SK-N-SH (cell line): Measurements from ENCODE around the gene IGF1R. TPM values are rescaled to one million over a fixed set of nuclear protein-coding genes. Genes with fewer than 3 reads are reported as not detected.

Experiments used
- CTCF ChIA-PET: fragments of 300-600, 350-600 bp; formaldehyde crosslinking; extraction: SDS; loops from one replicate; lab custom pipeline; 2021; lab: Yijun Ruan, JAX
- POLR2A ChIA-PET: fragments of 350-600 bp; sonication (Branson Sonifier 250); formaldehyde crosslinking; extraction: SDS; loops from one replicate; lab custom pipeline; 2020; ENCODE audit warnings: antibody characterized with exemption, inconsistent platforms; lab: Yijun Ruan, JAX
- DNase-seq: peaks from one replicate; pipeline ENCODE4 v3.0.0; 2012
- H2AFZ ChIP-seq: fragments of 200-600 bp; sonication (generic); 2 replicates; pipeline ENCODE4 v1.8.1; 2016; ENCODE audit warnings: antibody characterized with exemption, mild to moderate bottlenecking, low read depth
- H3F3A ChIP-seq: fragments of 200-600 bp; sonication (generic); replicated peaks from 2 replicates; pipeline ENCODE3; 2016; ENCODE audit warnings: antibody characterized with exemption, mild to moderate bottlenecking; ENCODE audit not compliant: insufficient read depth
- H3K27ac ChIP-seq, 2 experiments: fragments of 200-500 bp in 1 of 2; fragments of 200-600 bp in 1 of 2; sonication (Bioruptor generic) in 1 of 2; sonication (generic), shearing (Covaris generic) in 1 of 2; 2 replicates each; pipeline versions ENCODE4 v1.5.1 to v1.6.1; 2014 to 2016; ENCODE audit warnings: low read depth in 2 of 2, inconsistent platforms in 1 of 2, low read length in 1 of 2, mild to moderate bottlenecking in 1 of 2, mixed read lengths in 1 of 2
- H3K27me3 ChIP-seq: fragments of 200-600 bp; sonication (generic), shearing (Covaris generic); 2 replicates; pipeline ENCODE4 v1.6.1; 2016; ENCODE audit warnings: mixed run types; ENCODE audit not compliant: insufficient read depth
- H3K36me3 ChIP-seq, 2 experiments: fragments of 200-500 bp in 1 of 2; fragments of 200-600 bp in 1 of 2; sonication (Bioruptor generic) in 1 of 2; sonication (generic) in 1 of 2; replicated peaks in 1 of 2; 2 replicates each; pipeline versions ENCODE3 to v1.5.1; 2014 to 2016; ENCODE audit warnings: low read length in 1 of 2, mild to moderate bottlenecking in 1 of 2; ENCODE audit not compliant: insufficient read depth in 2 of 2, control insufficient read depth in 1 of 2
- H3K4me1 ChIP-seq, 2 experiments: fragments of 200-500 bp in 1 of 2; fragments of 200-600 bp in 1 of 2; sonication (Bioruptor generic) in 1 of 2; sonication (generic), shearing (Covaris generic) in 1 of 2; 2 replicates each; pipeline versions ENCODE4 v1.5.1 to v1.6.1; 2014 to 2016; ENCODE audit warnings: low read depth in 1 of 2, low read length in 1 of 2, mixed run types in 1 of 2; ENCODE audit not compliant: insufficient read depth in 2 of 2, control insufficient read depth in 1 of 2
- H3K4me2 ChIP-seq: fragments of 200-600 bp; sonication (generic), shearing (Covaris generic); 2 replicates; pipeline ENCODE4 v1.6.1; 2017; ENCODE audit warnings: mixed run types
- H3K4me3 ChIP-seq, 2 experiments: fragments of 200-500 bp in 1 of 2; fragments of 200-600 bp in 1 of 2; sonication (Bioruptor generic) in 1 of 2; sonication (generic), shearing (Covaris generic) in 1 of 2; 2 replicates each; pipeline versions ENCODE4 v1.5.1 to v1.8.1; 2014 to 2016; ENCODE audit warnings: low read depth in 2 of 2, inconsistent platforms in 1 of 2, low read length in 1 of 2, mild to moderate bottlenecking in 1 of 2, mixed read lengths in 1 of 2, moderate library complexity in 1 of 2
- H3K79me2 ChIP-seq: fragments of 200-600 bp; sonication (generic); 2 replicates; pipeline ENCODE4 v1.8.1; 2017; ENCODE audit warnings: mild to moderate bottlenecking; ENCODE audit not compliant: insufficient read depth
- H3K9ac ChIP-seq: fragments of 200-600 bp; sonication (generic); 2 replicates; pipeline ENCODE4 v1.6.1; 2017; ENCODE audit warnings: mixed run types
- H3K9me2 ChIP-seq: fragments of 200-600 bp; sonication (generic); 2 replicates; pipeline ENCODE4 v1.6.1; 2017; ENCODE audit warnings: mixed run types
- H3K9me3 ChIP-seq: fragments of 200-600 bp; sonication (generic); 2 replicates; pipeline ENCODE4 v1.6.1; 2017; ENCODE audit warnings: mixed run types, mild to moderate bottlenecking, moderate library complexity
- H4K20me1 ChIP-seq: fragments of 200-600 bp; sonication (generic); 2 replicates; pipeline ENCODE4 v1.6.1; 2017; ENCODE audit warnings: mild to moderate bottlenecking, mixed run types; ENCODE audit not compliant: insufficient read depth
- CHD2 ChIP-seq: fragments of 150-350 bp; IDR thresholded peaks from 2 replicates; pipeline ENCODE4 v1.6.1; 2018; ENCODE audit warnings: low read length; ENCODE audit not compliant: partially characterized antibody
- ELF1 ChIP-seq: IDR thresholded peaks from 2 replicates; pipeline ENCODE4 v1.4.0; 2012
- EZH2phosphoT487 ChIP-seq: fragments of 200-600 bp; sonication (generic); IDR thresholded peaks from 2 replicates; pipeline ENCODE4 v1.6.1; 2017; ENCODE audit warnings: low read depth, mixed run types, mild to moderate bottlenecking, antibody characterized with exemption, moderate library complexity, borderline replicate concordance
- FOSL2 ChIP-seq: IDR thresholded peaks from 2 replicates; pipeline ENCODE4 v1.4.0; 2012; ENCODE audit warnings: low read depth, mild to moderate bottlenecking, moderate library complexity, borderline replicate concordance
- FOXM1 ChIP-seq: IDR thresholded peaks from 2 replicates; pipeline ENCODE4 v1.4.0; 2012; ENCODE audit warnings: low read depth, mild to moderate bottlenecking
- GABPA ChIP-seq: IDR thresholded peaks from 2 replicates; pipeline ENCODE4 v1.4.0; 2012; ENCODE audit warnings: low read depth, mild to moderate bottlenecking
- GATA2 ChIP-seq: sonication (generic); formaldehyde crosslinking; IDR thresholded peaks from 2 replicates; pipeline ENCODE4 v1.5.0; 2020; ENCODE audit warnings: mild to moderate bottlenecking, missing genetic modification reagents
- MEF2A ChIP-seq: IDR thresholded peaks from 2 replicates; pipeline ENCODE4 v1.4.0; 2012; ENCODE audit warnings: low read depth, borderline replicate concordance
- NRF1 ChIP-seq: IDR thresholded peaks from 2 replicates; pipeline ENCODE4 v1.6.1; 2012; ENCODE audit warnings: low read depth, mild to moderate bottlenecking, low read length
- RCOR1 ChIP-seq: fragments of 150-350 bp; IDR thresholded peaks from 2 replicates; pipeline ENCODE4 v1.6.1; 2017; ENCODE audit warnings: antibody characterized with exemption, low read length
- REST ChIP-seq: IDR thresholded peaks from 2 replicates; pipeline ENCODE4 v1.6.1; 2012; ENCODE audit warnings: mild to moderate bottlenecking, low read depth, low read length, moderate library complexity
- SMC3 ChIP-seq: IDR thresholded peaks from 2 replicates; pipeline ENCODE4 v1.6.1; 2012; ENCODE audit warnings: low read depth, low read length, improper control_type of control experiment
- TAF1 ChIP-seq: IDR thresholded peaks from 2 replicates; pipeline ENCODE4 v1.6.1; 2012; ENCODE audit warnings: low read depth, mild to moderate bottlenecking, low read length, moderate library complexity, borderline replicate concordance
- TCF12 ChIP-seq: IDR thresholded peaks from 2 replicates; pipeline ENCODE4 v1.4.0; 2012
- TEAD4 ChIP-seq: IDR thresholded peaks from 2 replicates; pipeline ENCODE4 v1.4.0; 2012; ENCODE audit warnings: mild to moderate bottlenecking, borderline replicate concordance; ENCODE audit not compliant: insufficient read depth
- USF1 ChIP-seq: IDR thresholded peaks from 2 replicates; pipeline ENCODE4 v1.4.0; 2012; ENCODE audit warnings: low read depth, borderline replicate concordance
- WGBS: methylation state at CpG from one replicate; pipeline ENCODE4 v1.1.6; 2017; ENCODE audit warnings: low lambda C conversion rate; 5-methylcytosine and 5-hydroxymethylcytosine counted together
- polyA plus RNA-seq, 3 experiments: library from polyadenylated mRNA; depleted of rRNA; stranded (reverse); fragments of >200 nt; gene quantifications; 2 replicates each; pipeline ENCODE4 v1.2.3, GENCODE V29; 2012
- TF ChIP-seq, protein P1 (sequence below): IDR thresholded peaks from 2 replicates; pipeline ENCODE4 v1.4.0; 2012; ENCODE audit warnings: low read depth, borderline replicate concordance
- TF ChIP-seq, protein P2 (sequence below): fragments of 150-350 bp; IDR thresholded peaks from 2 replicates; pipeline ENCODE4 v1.6.1; 2017; ENCODE audit warnings: antibody characterized with exemption, low read length, low read depth, borderline replicate concordance

Gene IGF1R
- polyA plus RNA-seq, 1 of the 3 experiments (the other 2 are of a cell fraction): 9.5 TPM

DNA sequence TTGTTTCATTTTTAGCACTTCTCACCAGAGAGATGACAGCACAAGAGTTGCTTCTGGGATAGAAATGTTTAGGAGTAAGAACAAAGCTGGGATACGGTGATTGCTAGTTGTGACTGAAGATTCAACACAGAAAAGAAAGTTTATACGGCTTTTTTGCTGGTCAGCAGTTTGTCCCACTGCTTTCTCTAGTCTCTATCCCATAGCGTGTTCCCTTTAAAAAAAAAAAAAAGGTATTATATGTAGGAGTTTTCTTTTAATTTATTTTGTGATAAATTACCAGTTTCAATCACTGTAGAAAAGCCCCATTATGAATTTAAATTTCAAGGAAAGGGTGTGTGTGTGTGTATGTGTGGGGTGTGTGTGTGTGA lies 311.3 kb downstream of the IGF1R start:
- peaks cover 11% of the 10 kb centered on the region for H3F3A ChIP-seq
- H3K79me2 ChIP-seq: no peaks in the 10 kb centered on the region
- H3K9ac ChIP-seq: no peak overlapping the region
- 97% methylated on average over 3 of the region's 3 CpGs for WGBS
- no peaks in the 10 kb centered on the region for H4K20me1 ChIP-seq
- no peaks in the 10 kb centered on the region for H3K27me3 ChIP-seq
- H3K36me3 ChIP-seq: peaks cover 25 to 37% of the 10 kb centered on the region in 2 experiments
- TF ChIP-seq GATA2 (CRISPR knock-in tag): no peak
- no peak for TF ChIP-seq ELF1
- TF ChIP-seq REST: no peak
- TF ChIP-seq, protein P1, sequence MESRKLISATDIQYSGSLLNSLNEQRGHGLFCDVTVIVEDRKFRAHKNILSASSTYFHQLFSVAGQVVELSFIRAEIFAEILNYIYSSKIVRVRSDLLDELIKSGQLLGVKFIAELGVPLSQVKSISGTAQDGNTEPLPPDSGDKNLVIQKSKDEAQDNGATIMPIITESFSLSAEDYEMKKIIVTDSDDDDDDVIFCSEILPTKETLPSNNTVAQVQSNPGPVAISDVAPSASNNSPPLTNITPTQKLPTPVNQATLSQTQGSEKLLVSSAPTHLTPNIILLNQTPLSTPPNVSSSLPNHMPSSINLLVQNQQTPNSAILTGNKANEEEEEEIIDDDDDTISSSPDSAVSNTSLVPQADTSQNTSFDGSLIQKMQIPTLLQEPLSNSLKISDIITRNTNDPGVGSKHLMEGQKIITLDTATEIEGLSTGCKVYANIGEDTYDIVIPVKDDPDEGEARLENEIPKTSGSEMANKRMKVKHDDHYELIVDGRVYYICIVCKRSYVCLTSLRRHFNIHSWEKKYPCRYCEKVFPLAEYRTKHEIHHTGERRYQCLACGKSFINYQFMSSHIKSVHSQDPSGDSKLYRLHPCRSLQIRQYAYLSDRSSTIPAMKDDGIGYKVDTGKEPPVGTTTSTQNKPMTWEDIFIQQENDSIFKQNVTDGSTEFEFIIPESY: no peak
- TF ChIP-seq TCF12: no peak
- no peak overlapping the region for H3K4me2 ChIP-seq
- no peak overlapping the region for H3K27ac ChIP-seq
- no peaks in the 10 kb centered on the region for H3K9me3 ChIP-seq
- H2AFZ ChIP-seq: no peak overlapping the region
- CTCF ChIA-PET: no interaction called here
- POLR2A ChIA-PET: no interaction called here
- DNase-seq: no peak
- peaks cover 0 to 5% of the 10 kb centered on the region in 2 experiments; a peak in 1 of 4 replicates for H3K4me1 ChIP-seq
- no peak overlapping the region for H3K4me3 ChIP-seq
- no peaks in the 10 kb centered on the region for H3K9me2 ChIP-seq

- H3K9ac ChIP-seq: no peak overlapping the region
- no peaks in the 10 kb centered on the region for H3K79me2 ChIP-seq
- WGBS: 94% methylated on average over 11 of the region's 21 CpGs
- ChIA-PET POLR2A (no interaction called here), CTCF (no interaction called here)
- H3F3A ChIP-seq: peaks cover 11% of the 10 kb centered on the region
- no peak for DNase-seq
- H3K4me3 ChIP-seq: no peak overlapping the region
- no peaks in the 10 kb centered on the region for H3K9me2 ChIP-seq
- no peaks in the 10 kb centered on the region for H3K9me3 ChIP-seq
- H3K4me1 ChIP-seq: no peaks in the 10 kb centered on the region
- no peaks in the 10 kb centered on the region for H4K20me1 ChIP-seq
- peaks cover 25 to 37% of the 10 kb centered on the region in 2 experiments for H3K36me3 ChIP-seq
- H2AFZ ChIP-seq: no peak overlapping the region
- no peak overlapping the region for H3K27ac ChIP-seq
- H3K27me3 ChIP-seq: no peaks in the 10 kb centered on the region
- H3K4me2 ChIP-seq: no peak overlapping the region
- TF ChIP-seq, protein P1: no peak
- no peak for TF ChIP-seq EZH2phosphoT487
- no peak for TF ChIP-seq CHD2
- no peak for TF ChIP-seq TAF1
- TF ChIP-seq TEAD4: no peak
- no peak for TF ChIP-seq RCOR1
- no peak for TF ChIP-seq SMC3
- no peak for TF ChIP-seq NRF1
- TF ChIP-seq, protein P2, sequence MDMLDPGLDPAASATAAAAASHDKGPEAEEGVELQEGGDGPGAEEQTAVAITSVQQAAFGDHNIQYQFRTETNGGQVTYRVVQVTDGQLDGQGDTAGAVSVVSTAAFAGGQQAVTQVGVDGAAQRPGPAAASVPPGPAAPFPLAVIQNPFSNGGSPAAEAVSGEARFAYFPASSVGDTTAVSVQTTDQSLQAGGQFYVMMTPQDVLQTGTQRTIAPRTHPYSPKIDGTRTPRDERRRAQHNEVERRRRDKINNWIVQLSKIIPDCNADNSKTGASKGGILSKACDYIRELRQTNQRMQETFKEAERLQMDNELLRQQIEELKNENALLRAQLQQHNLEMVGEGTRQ: no peak
- no peak for TF ChIP-seq FOXM1
- TF ChIP-seq GATA2 (CRISPR knock-in tag): no peak
- no peak for TF ChIP-seq MEF2A
- TF ChIP-seq GABPA: no peak
- TF ChIP-seq USF1: no peak
- TF ChIP-seq FOSL2: no peak
Measured at GRCh38 chr15:98960555-98961050, 312.3 kb downstream of the IGF1R start.
